Activated CD4-positive, alpha-beta T cell treated with anti-CD3 and anti-CD28 coated beads, Interleukin-2, Interleukin-6, amounts not matched to agents 100 ng/mL and 50 ng/mL, durations not matched to agents 16 hours and 8 hours (primary cell): Measurements from ENCODE around the gene ZNF541.
"Not testable (repeated sequence)": the region's sequence is repeated elsewhere in the genome, so short reads cannot be mapped to it uniquely, and the experiment has no call there.

Experiments used
- DNase-seq: peaks from one replicate; pipeline ENCODE4 v3.0.0-alpha.2; 2020

Gene ZNF541

DNA sequence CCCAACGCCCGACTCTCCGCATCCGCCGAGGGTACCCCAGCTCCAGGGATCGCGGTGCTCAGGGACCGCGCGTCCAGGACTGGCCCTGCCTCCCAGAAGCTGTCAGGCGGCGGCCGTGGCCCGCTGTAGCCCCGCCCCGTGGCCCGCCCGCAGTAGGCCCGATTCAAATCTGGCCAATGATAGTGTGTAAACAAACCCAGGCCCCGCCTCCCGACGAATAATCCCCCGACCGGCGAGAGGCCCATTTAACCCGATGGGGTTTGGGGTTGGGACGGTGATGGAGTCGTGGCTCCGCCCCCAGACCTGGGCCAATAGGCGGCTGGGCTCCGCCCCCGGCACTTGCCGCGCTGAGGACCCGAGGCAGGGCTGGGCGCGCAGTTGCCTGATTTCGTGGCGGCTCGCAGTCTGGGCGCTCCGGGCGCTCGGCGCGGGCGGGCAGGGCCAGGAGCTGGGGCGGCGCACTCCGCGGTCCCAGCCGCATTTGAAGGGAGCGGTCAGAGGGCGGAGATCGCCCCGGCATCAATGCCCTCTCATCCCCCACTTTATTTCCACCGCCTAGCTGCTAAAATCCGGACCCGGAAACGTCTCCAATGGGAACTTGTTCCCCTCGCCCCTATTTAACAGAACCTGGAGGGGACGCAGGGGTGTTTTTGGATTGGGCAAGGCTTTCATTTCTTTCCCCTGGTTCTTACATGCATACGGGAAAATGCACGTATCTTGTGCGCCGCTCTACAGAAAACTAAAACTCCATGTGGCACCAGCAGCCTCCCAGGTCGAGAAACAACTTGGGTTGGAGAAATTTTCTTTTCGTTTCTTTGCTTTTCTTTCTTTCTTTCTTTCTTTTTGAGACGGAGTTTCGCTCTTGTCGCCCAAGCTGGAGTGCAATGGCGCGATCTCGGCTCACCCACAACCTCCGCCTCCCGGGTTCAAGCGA, 27.6 kb upstream of the ZNF541 start:
- DNase-seq: peak; percentile 100

DNA sequence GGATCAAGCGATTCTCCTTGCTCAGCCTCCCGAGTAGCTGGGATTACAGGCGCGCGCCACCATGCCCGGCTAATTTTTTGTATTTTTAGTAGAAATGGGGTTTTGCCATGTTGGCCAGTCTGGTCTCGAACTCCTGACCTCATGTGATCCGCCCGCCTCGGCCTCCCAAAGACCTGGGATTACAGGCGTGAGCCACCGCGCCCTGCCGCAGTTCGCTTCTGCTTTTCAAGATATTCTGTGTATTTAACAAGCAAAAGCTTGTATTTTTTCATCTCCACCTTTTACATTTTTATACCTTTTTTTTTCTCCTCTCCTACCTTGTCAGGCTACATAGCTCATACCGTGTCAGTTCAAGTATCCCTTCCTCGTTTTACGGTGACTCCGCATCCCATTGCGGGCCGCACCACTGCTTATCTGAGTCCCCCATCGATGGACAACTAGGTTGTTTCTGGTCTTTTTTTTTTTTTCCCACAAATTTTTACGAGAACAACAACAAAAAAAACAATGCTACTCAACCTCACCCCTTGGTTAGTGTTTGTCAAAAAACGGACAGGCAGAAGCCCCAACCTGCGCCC, 26.8 kb upstream of the ZNF541 start:
- not testable (repeated sequence) for DNase-seq

GRCh38 chr19:47598407-47599349, 25.7 kb upstream of the ZNF541 start:
- DNase-seq: no peak

DNA sequence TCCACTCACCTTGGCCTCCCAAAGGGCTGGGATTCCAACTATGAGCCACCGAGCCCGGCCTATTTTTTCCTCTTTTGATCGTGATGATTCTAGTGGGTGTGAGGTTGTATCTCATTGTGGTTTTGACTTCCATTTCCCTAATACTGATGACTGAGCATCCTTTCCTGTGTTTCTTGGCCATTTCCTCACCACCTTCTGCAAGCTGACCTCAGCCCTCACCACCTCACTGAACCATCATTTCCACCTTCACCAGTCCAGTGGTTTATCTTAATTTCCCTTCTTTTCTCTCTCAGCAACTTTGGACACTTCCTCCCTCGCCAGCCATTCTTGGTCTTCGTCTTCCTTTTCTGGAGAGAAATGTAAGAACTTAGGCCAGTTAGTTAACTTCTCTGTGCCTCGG, 23.0 kb upstream of the ZNF541 start:
- peak; percentile 23 for DNase-seq

- DNase-seq: no peak
Measured at GRCh38 chr19:47593860-47594259, 20.9 kb upstream of the ZNF541 start.

- DNase-seq: no peak
Measured at GRCh38 chr19:47589824-47590223, 16.9 kb upstream of the ZNF541 start.

DNA sequence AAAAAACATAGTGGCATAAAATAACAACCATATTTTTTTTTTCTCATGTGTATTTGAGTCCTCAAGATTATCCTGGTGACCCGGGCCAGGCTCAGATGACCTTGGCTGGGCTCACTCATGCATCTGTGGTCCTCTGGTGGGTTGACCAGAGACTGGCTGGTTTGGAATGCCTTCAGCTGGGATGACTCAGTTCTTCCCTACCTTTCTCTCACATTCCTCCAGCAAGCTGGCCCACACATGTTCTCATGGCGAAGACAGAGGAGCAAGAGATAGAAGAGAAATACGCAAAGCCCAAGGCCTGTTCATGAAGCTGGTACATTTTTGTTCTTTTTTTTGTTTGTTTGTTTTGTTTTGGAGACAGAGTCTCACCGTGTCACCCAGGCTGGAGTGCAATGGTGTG, 14.3 kb upstream of the ZNF541 start:
- no peak for DNase-seq

- not testable (repeated sequence) for DNase-seq
Measured at GRCh38 chr19:47583161-47583560, 10.2 kb upstream of the ZNF541 start.

- DNase-seq: no peak
Measured at GRCh38 chr19:47582320-47582909, 9.5 kb upstream of the ZNF541 start.

DNA sequence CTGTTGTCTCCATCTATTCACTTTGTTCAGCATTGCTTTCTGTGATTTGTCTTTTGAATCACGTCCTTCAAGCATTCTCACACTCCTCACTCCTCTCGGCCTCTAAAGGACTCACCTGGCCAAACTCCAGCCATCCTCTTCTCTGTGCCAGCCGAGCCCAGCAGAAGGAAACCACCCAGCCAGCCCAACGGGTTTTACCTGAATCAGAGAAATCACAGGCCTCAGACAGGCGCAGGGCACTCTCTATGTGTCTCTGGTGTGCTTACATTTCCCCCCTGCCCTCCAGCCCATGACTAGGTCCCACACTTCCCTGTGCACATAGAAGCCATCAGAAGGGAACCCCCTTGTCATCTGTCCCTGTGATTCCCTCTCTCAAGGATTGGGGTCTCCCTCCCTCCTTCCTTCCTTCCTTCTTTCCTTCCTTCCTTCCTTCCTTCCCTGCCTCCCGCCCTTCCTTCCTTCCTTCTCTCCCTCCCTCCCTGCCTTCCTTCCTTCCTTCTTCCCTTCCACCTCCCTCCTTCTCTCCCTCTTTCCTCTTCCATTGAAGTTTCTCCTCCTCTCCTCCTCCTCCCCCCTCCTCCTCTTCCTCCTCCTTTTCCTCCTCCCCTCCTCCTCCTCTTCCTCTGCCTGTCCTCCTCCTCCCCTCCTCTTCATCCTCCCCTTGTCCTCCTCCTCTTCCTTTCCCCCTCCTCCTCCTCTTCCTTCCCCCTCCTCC, 8.8 kb upstream of the ZNF541 start:
- no peak for DNase-seq

DNA sequence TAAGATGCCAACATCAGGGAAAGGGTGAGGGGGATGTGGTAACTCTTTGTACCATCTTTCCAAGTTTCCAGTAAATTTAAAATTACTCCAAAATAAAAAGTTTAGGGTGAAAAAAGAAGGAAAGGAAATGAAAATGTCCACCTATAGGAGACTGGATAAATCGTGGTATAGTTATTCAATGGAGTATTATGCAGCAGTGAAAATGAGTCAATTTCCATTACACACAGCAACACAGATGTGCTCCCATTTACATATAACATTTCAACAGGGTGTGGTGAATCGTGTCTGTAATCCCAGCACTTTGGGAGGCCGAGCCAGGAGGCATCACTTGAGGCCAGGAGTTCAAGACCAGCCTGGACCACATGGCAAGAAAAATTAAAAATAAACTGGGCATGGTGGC, 7.4 kb upstream of the ZNF541 start:
- DNase-seq: no peak

- no peak for DNase-seq
Measured at GRCh38 chr19:47572635-47573034, 313 bp downstream of the ZNF541 start.

DNA sequence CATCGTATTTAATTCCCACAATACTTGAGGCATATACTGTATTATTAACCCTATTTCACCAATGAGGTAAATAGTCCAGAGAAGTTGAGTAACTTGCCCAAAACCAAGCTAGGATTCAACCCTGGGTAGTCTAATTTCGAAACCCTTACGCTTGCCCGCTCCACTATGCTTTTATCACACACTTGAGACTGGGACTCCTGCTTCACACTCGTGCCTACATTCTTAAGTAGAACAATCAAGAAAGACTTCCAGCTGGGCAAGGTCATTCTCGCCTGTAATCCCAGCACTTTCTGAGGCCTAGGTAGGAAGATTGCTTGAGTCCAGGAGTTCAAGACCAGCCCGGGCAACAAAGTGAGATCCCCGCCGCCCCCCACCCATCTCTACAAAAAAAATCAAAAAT, 3.6 kb downstream of the ZNF541 start:
- no peak for DNase-seq

GRCh38 chr19:47564081-47564480, 8.9 kb downstream of the ZNF541 start:
- no peak for DNase-seq

DNA sequence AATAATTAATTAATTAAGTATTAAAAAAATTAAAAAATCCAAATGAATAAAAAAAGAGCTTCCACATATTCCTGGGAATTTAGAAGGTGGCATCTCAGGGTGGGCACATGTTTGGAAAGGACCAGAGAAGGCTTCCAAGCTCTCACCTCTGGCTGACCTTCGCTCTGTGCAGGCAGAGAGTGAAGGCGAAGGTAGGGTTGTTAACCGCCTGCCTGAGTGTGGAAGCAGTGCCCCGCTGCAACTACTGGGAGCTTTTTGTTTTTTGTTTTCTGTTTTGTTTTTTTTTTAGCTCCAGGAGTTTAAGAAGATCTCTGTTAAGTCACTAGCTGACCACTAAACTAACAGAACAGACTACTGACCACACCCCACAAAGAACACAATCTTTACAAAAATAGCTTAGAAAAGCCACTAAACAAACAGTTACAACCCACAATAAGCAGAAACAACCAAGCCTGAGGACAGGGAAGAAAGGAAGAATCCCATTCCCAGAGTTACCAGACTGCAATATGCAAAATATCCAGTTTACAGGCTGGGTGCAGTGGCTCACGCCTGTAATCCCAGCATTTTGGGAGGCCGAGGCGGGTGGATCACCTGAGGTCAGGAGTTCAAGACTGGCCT, 11.4 kb downstream of the ZNF541 start:
- no peak for DNase-seq

DNA sequence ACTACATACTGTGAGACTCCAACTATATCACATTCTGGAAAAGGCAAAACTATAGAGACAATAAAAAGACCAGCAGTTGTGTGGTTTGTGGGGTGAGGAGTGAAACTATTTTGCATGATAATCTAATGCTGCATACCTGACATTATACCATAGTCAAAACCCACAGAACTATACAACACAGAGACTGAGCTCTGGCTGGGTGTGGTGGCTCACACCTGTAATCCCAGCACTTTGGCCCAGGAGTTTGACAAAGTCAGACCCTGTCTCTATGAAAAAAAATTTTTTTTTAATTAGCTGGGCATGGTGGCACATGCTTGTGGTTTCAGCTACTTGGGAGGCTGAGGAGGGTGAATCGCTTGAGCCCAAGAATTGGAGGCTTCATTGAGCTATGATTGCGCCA, 11.9 kb downstream of the ZNF541 start:
- DNase-seq: no peak

GRCh38 chr19:47550129-47550528, 22.8 kb downstream of the ZNF541 start:
- DNase-seq: no peak

DNA sequence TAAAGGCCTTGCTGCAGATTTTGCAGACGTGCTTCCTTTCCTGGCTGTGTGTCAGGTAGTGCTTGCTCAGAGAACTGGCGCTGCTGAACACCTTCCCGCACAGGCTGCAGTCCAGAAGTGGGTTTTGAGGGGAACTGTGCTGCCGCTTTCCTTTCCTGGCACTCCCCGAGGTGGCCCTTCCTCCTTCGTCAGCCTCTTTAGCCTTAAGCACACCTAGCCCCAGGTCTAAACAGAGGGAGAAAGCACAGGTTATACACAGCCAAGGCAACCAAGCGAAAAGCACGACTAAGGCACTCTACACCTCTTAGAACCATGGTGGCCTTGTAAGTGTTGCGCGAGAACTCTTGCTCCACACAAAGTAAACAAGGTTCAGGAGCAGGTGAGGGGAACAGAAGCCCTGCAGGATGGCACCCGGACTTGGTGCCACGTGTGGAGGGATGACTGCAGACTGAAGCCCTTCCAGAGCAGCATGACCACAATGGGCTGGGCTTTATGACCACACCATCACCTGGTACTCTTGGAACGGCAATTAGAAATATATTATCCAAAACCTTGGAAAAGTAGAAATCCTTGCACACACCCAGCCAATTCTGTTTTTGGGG, 23.6 kb downstream of the ZNF541 start:
- DNase-seq: no peak

DNA sequence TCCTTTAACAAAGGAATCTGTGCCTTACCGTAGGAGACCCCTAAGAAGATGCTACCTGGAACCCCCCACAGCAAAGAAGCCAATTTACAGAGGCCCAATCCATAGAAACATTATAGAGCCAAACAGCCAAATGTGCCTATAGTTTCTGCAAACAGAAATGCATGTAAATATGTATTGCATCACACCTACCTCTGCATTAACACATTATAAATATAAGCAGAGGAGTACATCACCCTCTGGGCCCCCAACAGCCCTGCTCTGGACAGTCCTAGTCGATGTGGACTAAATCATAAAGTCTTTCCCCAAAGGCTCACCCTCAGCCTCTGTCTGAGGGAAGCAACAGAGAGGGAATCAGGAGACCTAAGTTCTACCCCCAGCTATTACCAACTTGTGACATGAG, 25.7 kb downstream of the ZNF541 start:
- no peak for DNase-seq

DNA sequence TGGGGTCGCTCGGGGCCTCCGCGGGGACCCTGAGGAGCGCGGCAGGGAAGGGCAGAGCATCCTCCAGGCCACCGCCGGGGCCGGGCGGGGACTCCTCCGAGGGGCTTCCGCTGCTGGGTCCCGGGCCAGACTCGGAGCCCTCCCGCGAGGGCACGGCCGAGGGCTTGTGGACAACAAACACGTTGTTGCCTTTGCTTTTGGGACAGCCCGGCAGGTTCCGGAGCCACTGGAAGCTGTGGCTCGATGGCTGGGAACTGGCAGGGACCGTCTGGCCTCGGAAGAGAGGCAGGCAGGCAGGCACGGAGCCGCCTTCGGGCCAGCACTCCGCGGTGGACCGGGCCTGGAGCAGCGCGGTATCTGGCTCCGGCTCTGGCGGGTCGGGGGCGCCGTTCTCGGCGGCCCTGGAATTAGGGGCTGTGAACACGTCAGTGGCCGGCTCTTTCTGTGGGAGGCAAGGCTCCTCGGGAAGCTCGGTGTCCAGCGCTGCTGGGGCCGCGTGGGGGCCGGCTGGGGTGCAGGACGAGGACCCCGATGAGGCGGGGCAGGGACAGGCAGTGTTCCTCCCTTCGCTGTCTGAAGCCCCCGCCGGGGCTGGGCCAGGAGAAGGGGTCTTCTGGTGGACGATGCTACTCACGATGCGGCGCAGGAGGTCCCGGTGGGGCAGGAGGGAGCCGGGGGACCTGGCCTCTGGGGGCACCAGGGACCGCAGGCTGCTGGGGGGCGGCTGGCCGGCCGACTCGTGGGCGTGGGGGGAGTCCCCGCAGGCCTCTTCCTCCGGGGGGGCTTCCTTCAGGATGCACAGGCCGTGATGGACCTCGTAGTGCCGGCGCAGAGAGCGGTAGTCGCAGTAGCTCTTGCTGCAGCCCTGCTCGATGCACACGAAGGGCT, 27.6 kb downstream of the ZNF541 start:
- no peak for DNase-seq
